Esophagus squamous epithelium (tissue), 5 donors: Measurements from ENCODE around the gene MYOG. TPM values are rescaled to one million over a fixed set of nuclear protein-coding genes. Genes with fewer than 3 reads are reported as not detected.

ENCODE experiments used
- DNase-seq: peaks from one replicate; lab custom pipeline; 2025; lab: John Stamatoyannopoulos, UW
- H3K27ac ChIP-seq, 4 donors: fragments of 200-600 bp; sonication (generic); one replicate each; pipeline ENCODE4 v1.5.1; 2016 to 2019; ENCODE audit warnings: mild to moderate bottlenecking in 1 of 4
- H3K27me3 ChIP-seq, 4 donors: fragments of 200-600 bp; sonication (generic); 1 replicate in 3 of 4; 2 replicates in 1 of 4; pipeline versions ENCODE4 v1.5.1 to v1.6.0; 2017 to 2021; ENCODE audit warnings: antibody characterized with exemption in 1 of 4
- H3K36me3 ChIP-seq, 3 donors: fragments of 200-600 bp; sonication (generic); one replicate each; pipeline ENCODE4 v1.5.1; 2016 to 2019
- H3K4me1 ChIP-seq, 3 donors: fragments of 200-600 bp; sonication (generic); one replicate each; pipeline ENCODE4 v1.5.1; 2017 to 2019
- H3K4me3 ChIP-seq, 4 donors: fragments of 200-600 bp; sonication (generic); 1 replicate in 3 of 4; 2 replicates in 1 of 4; pipeline ENCODE4 v1.5.1; 2016 to 2019; ENCODE audit warnings: mild to moderate bottlenecking in 2 of 4, moderate library complexity in 1 of 4
- H3K9me3 ChIP-seq, 3 donors: fragments of 200-600 bp; sonication (generic); one replicate each; pipeline ENCODE4 v1.5.1; 2016 to 2019
- POLR2A ChIP-seq, 4 donors: fragments of 450-650 bp; IDR thresholded peaks; one replicate each; pipeline ENCODE4 v1.6.1; 2017; ENCODE audit warnings: antibody characterized with exemption in 4 of 4, mild to moderate bottlenecking in 4 of 4, moderate library complexity in 3 of 4
- WGBS, 2 donors: methylation state at CpG; one replicate each; pipeline ENCODE4 v1.1.5; 2018; 5-methylcytosine and 5-hydroxymethylcytosine counted together
- intact Hi-C: fragments of 100-400 bp; cut with DNase I; formaldehyde crosslinking; loops from one replicate; pipeline ENCODE4 v1.15.0; 2022
- total RNA-seq, 4 donors: library from RNA; depleted of rRNA; stranded (reverse); fragments of >200 nt; gene quantifications; one replicate each; pipeline ENCODE4 v1.1.0, GENCODE V29; 2016
- TF ChIP-seq, protein P1 (sequence below), 6 experiments: fragments of 450-650 bp in 4 of 6; fragments of 200-600 bp in 2 of 6; sonication (generic) in 2 of 6; IDR thresholded peaks; one replicate each; pipeline ENCODE4 v1.5.1; 2016 to 2019; ENCODE audit warnings: antibody characterized with exemption in 6 of 6, mild to moderate bottlenecking in 4 of 6, moderate library complexity in 4 of 6
- donor health status: DM: yes; HTN: yes; CAD: no.

MYOG gene
- total RNA-seq, 4 donors from 2014 or later, result not detected

GRCh38 chr1:203077367-203077766 is 8.4 kb downstream of the MYOG start:
- no peaks in the 10 kb centered on the region for H3K9me3 ChIP-seq
- 75 to 80% methylated on average over 1 to 3 of the region's 3 CpGs for WGBS, 2 donors

GRCh38 chr1:203076031-203076511 is 9.7 kb downstream of the MYOG start:
- intact Hi-C loops, result no loop called here
- TF ChIP-seq, protein P1, sequence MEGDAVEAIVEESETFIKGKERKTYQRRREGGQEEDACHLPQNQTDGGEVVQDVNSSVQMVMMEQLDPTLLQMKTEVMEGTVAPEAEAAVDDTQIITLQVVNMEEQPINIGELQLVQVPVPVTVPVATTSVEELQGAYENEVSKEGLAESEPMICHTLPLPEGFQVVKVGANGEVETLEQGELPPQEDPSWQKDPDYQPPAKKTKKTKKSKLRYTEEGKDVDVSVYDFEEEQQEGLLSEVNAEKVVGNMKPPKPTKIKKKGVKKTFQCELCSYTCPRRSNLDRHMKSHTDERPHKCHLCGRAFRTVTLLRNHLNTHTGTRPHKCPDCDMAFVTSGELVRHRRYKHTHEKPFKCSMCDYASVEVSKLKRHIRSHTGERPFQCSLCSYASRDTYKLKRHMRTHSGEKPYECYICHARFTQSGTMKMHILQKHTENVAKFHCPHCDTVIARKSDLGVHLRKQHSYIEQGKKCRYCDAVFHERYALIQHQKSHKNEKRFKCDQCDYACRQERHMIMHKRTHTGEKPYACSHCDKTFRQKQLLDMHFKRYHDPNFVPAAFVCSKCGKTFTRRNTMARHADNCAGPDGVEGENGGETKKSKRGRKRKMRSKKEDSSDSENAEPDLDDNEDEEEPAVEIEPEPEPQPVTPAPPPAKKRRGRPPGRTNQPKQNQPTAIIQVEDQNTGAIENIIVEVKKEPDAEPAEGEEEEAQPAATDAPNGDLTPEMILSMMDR (IDR thresholded peaks at IDR 0.05), result no peak
- no peak for TF ChIP-seq POLR2A (IDR thresholded peaks at IDR 0.05)
- WGBS, 2 donors, result 27 to 29% methylated on average over 16 to 26 of the region's 30 CpGs
- no peaks in the 10 kb centered on the region for H3K9me3 ChIP-seq
- H3K4me3 ChIP-seq, result peak overlapping the region; percentile 1 to 59 (median 22)
- peaks cover 0 to 14% (median 7%) of the 10 kb centered on the region in 3 donors for H3K4me1 ChIP-seq
- no peaks in the 10 kb centered on the region for H3K36me3 ChIP-seq
- peaks cover 0 to 79% (median 5%) of the 10 kb centered on the region in 4 donors for H3K27me3 ChIP-seq
- no peak overlapping the region for H3K27ac ChIP-seq
- no peak for DNase-seq

More at GRCh38 chr1:203077367-203077766, 8.4 kb downstream of the MYOG start:
- no peak for DNase-seq
- no peak overlapping the region for H3K27ac ChIP-seq
- no peak overlapping the region for H3K4me3 ChIP-seq
- no peaks in the 10 kb centered on the region for H3K36me3 ChIP-seq
- H3K27me3 ChIP-seq, result peaks cover 0 to 89% (median 5%) of the 10 kb centered on the region in 4 donors
- intact Hi-C loops, result no loop called here
- TF ChIP-seq POLR2A (IDR thresholded peaks at IDR 0.05), result no peak
- peaks cover 0 to 14% (median 7%) of the 10 kb centered on the region in 3 donors for H3K4me1 ChIP-seq

GRCh38 chr1:203075236-203076030 is 10.4 kb downstream of the MYOG start:
- H3K36me3 ChIP-seq, result no peaks in the 10 kb centered on the region
- H3K4me3 ChIP-seq, result peak overlapping the region; percentile 1 to 59 (median 22)
- H3K27me3 ChIP-seq, result peaks cover 0 to 75% (median 5%) of the 10 kb centered on the region in 4 donors
- 17 to 47% methylated on average over 7 to 26 of the region's 56 CpGs for WGBS, 2 donors
- intact Hi-C loops, result no loop called here
- no peak for DNase-seq
- TF ChIP-seq POLR2A (IDR thresholded peaks at IDR 0.05), result no peak
- TF ChIP-seq, protein P1 (IDR thresholded peaks at IDR 0.05), result no peak
- H3K4me1 ChIP-seq, result peaks cover 0 to 14% (median 7%) of the 10 kb centered on the region in 3 donors
- no peak overlapping the region for H3K27ac ChIP-seq
- no peaks in the 10 kb centered on the region for H3K9me3 ChIP-seq

DNA sequence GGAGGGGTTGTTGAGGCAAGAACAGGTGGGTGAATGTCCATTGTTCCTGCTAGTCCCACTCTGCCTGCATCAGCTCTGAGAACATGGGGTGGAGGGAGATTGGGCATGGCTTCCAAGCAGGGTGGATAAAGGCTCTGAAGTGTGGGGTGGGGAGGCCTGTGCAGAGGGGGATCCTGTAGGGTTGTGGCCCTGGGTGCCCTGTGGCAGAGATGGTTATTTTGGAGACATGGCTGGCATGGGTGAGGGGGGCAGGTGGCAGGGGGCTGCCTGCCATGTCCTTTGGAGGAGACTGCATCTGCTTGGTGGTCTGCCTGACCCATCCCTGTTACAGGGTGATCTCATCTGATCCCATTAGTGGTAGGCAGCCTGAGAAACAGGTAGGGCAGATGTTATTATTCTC is 11.2 kb downstream of the MYOG start:
- Histone ChIP-seq H3K4me1 (peaks cover 2 to 20% (median 9%) of the 10 kb centered on the region in 3 donors), H3K36me3 (no peaks in the 10 kb centered on the region), H3K27ac (no peak overlapping the region), H3K9me3 (no peaks in the 10 kb centered on the region), H3K4me3 (no peak overlapping the region), H3K27me3 (peaks cover 0 to 66% (median 5%) of the 10 kb centered on the region in 4 donors)
- DNase-seq, result no peak
- TF ChIP-seq POLR2A (IDR thresholded peaks at IDR 0.05), result no peak
- TF ChIP-seq, protein P1 (IDR thresholded peaks at IDR 0.05), result no peak
- intact Hi-C loops, result no loop called here

DNA sequence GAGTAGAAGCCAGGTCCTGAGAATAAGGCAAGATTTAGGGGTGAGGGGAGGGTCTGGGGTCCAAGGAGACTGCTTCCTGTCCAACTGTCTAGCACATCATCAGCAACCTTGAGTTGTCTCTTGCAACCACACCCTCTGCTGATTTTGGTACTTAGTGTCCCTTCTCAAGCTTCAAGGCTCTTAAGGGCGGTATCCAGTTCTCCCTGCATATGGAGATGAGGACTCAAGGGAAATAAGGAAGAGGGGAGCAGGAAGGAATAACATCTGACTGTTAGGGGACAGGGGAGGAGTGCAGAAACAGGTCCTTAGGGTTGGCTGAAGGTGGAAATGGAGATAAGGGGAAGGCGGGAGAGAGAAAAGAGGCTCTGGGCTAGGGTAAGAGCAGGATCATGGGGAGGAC is 12.3 kb downstream of the MYOG start:
- Histone ChIP-seq H3K36me3 (no peaks in the 10 kb centered on the region), H3K27me3 (peaks cover 0 to 58% (median 5%) of the 10 kb centered on the region in 4 donors), H3K4me3 (no peak overlapping the region), H3K4me1 (peaks cover 11 to 31% (median 12%) of the 10 kb centered on the region in 3 donors), H3K27ac (no peak overlapping the region), H3K9me3 (no peaks in the 10 kb centered on the region)
- no peak for DNase-seq
- TF ChIP-seq POLR2A (IDR thresholded peaks at IDR 0.05), result no peak
- TF ChIP-seq, protein P1 (IDR thresholded peaks at IDR 0.05), result no peak
- WGBS, 2 donors, result 94 to 100% methylated on average over 1 to 2 of the region's 2 CpGs
- intact Hi-C loops, result no loop called here
